HG02610 (cell line): ENCODE measurements around the gene CLEC16A.

Experiments used
- ATAC-seq: cut with Tn5 transposase; IDR thresholded peaks from one replicate; pipeline ENCODE4 v1.9.1; 2021; ENCODE audit warnings: mild to moderate bottlenecking, moderate library complexity; ENCODE audit not compliant: unreplicated experiment

Gene CLEC16A

GRCh38 chr16:11056090-11056992 lies 112.0 kb downstream of the CLEC16A start:
- ATAC-seq = no peak

DNA sequence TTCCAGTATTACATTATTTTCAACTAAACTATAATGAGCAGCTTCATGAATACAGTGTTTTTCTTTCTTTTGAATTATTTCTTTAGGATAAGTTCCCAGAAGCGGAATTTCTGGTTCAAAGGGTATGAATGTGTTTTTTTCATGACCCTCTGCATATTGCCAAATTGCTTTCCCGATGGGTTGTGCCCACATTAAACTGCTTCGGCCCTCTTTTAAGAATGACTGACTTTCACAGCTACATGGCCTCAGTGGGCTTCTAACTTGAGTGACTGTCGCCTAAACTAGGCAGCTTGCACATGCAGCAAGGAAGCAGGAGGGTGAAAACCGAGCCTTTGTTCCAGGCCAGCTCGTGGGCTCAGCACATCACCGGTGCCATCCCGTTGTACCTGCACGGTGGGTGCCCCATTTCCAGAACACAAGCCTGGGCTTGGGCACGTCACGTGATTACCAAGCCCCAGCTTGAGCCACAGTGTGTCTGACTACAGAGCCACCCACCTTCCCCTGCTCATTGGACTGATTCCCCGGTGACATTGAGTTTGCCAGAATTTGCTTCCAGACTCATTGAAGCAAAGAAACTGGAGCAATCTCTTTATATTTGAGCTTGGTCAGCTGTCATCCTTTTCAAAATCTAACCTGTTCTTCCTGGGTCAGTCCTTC lies 112.8 kb downstream of the CLEC16A start:
- no peak for ATAC-seq

GRCh38 chr16:11057711-11058345 lies 113.5 kb downstream of the CLEC16A start:
- no peak for ATAC-seq

DNA sequence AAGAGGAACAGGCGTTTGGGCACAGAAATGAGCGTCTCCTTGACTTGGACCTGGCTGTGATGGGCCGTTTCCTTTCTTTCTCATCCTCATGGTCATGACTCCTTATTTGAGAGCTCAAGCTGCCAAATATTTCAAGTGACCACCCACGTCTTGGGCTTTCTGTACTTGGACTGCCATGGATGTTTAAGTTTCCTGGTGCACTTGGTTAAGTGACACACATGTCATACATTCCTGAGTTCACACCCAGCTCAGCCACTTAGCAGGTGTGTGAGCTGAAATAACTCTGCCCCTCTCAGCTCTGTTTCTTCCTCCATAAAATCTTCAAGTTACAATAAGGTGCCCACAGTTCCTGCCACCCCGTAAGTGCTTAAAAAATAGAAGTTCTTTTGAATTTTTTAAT lies 114.5 kb downstream of the CLEC16A start:
- ATAC-seq = no peak

- ATAC-seq = no peak
These were observed 115.2 kb downstream of the CLEC16A start for GRCh38 chr16:11059588-11059987.

DNA sequence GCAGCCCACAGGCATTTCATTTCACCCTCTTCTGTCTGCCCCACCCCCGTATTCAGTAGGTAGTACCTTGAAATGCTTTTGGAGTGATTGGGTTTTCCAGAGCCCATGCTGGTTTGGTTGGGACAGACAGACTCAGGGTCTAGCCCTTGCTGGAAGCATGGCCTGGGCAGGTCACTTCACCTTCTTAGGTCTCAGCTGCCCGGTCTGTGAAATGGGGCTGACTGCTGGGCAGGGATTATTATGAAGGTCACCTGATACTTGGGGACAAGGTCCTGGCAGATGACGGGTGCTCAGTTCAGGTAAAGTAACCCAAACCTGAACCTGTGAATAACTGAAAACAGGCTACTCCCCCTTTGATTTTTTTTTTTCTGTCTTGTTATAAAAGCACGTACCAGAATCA lies 116.0 kb downstream of the CLEC16A start:
- no peak for ATAC-seq

DNA sequence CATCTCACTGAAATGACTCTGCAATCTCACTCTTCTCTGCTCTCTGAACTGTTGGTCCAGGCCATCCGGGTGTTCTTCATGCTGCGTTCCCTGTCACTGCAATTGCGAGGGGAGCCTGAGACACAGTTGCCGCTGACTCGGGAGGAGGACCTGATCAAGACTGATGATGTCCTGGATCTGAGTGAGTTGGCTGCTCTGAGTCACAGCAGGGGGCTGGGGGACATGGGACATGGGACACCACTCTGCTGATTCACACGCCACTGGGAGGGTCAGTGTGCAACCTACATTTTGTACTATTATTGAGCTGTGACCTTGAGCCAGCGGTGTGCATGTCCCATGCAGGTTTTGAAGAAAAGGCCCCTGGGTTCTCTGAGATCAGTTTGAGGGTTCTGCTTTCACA lies 116.5 kb downstream of the CLEC16A start:
- ATAC-seq = no peak

DNA sequence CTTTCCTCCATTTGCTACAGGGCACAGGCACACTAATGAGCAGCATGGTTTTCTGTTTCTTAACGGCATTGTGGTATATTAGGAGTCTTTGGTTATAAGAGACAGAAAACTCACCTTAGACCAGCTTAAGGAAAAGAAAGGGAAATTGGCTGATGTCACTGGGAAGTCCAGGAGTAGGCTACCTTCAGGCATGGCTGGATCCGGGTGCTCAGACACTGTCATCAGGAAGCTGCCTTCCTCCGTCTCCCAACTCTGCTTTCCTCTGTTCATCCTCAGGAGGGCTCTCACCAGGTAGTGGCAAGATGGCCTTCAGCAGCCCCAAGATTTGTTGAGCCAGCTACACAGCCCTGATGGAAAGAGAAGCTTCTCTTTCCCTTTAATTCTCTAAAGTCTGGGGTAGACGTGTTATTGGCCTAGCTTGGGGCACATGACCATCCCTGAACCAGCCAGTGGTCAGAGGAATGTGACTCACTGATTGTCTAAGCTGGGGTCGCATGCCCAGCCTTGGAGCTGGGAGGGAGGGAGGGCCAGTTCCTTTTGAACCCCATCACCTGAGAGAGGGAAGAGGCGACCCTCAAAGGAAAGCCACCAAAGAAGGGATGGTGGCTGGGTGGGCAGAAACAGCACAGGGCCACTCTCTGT lies 117.4 kb downstream of the CLEC16A start:
- no peak for ATAC-seq

GRCh38 chr16:11063448-11064201 lies 119.3 kb downstream of the CLEC16A start:
- ATAC-seq = no peak

GRCh38 chr16:11064202-11064540 lies 119.8 kb downstream of the CLEC16A start:
- ATAC-seq = no peak

DNA sequence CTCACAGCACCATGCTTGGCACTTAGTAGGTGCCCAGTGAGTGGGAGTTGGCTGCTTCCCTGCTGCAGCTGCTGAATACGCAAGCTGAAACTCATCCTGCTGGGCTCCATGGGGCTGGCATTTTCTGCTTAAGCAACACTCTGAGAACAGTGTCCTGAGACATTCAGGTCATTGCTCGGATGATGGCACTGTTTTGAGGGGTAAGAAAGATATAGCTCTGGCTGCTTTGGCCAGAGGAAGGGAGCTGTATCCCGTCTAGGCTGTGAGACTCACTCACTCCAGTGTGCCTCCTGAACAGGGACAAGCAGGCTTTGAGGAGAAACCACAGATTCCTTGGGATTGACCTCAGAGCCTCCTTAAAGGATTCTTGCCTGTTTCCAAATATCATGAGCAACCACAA lies 120.5 kb downstream of the CLEC16A start:
- no peak for ATAC-seq

GRCh38 chr16:11066261-11066870 lies 122.0 kb downstream of the CLEC16A start:
- ATAC-seq = no peak

GRCh38 chr16:11067266-11067665 lies 122.9 kb downstream of the CLEC16A start:
- no peak for ATAC-seq

- ATAC-seq = no peak
These were observed 123.4 kb downstream of the CLEC16A start for GRCh38 chr16:11067697-11068141.

- ATAC-seq = no peak
These were observed 127.5 kb downstream of the CLEC16A start for GRCh38 chr16:11071829-11072228.

DNA sequence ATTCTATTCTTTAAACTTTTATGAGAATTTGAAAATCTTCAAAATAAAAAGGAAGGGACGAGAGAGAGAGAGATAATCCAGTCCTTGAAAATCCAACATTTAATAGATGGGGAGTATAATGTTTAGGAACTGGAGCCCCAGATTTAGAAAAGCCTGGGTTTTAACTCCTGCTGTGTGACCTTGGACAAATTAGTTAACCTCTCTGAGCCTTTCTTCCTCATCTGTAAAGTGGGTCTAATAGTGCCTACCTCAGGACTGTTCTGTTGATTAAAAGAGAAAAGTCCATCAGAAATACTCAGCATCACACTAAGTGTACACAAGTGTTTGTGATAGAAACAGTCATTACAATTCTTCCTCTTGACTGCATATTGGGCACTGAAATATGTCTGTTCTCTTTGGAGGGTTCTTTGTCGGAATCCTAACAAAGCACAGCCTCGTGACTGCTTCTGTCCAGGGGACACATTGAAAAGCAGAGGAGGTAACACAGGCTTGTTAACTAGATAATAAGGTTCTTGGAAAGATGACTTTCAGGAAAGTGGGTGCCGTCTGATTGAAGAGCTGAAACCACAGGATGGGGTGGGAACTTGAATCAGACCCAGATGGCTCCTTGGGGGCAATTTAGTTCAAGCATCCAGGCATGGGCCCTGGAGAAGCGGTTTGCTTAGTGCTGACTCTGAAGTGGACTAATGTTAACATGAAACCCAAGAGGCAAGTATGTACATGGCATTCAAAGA lies 128.2 kb downstream of the CLEC16A start:
- ATAC-seq = no peak

GRCh38 chr16:11073407-11073999 lies 129.1 kb downstream of the CLEC16A start:
- ATAC-seq = no peak

DNA sequence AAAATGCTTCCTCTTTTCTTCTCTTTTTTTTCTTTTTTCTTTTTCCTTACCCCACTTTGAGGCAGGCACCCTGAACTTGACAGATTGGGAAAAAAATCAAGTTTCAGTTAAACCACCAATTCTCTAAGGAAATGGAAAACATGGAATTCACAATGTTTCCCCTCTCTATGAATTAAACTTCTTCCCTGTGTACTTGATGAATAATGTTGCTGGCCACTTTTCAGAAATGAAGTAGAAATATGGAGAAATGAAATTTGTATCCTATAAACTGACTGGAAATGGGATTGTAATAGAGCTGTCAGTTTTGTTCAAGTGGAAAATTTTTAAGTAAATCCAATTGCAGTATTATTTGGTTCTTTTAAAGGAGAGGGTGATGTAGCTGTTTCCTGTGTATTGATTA lies 129.8 kb downstream of the CLEC16A start:
- ATAC-seq = no peak

DNA sequence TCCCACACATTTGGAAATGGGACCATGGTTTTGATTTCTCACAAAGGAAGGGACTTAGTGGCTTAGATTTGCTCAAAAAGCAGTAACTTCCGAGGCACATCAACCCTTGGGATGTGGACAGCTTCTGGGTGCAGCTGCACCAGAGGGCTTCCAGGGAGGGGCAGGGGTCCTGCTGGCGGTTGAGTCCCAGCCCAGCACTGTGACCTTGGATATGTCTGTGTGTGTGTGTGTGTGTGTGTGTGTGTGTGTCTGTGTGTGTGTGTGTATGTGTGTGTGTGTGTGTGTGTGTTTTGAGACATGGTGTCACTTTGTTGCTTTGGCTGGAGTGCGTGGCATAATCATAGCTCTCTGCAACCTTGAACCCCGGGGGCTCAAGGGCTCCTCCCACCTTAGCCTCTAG lies 130.8 kb downstream of the CLEC16A start:
- ATAC-seq = no peak
